PC-3 (cell line): Measurements from ENCODE around the gene SLC2A9. TPM values are rescaled to one million over a fixed set of nuclear protein-coding genes. Genes with fewer than 3 reads are reported as not detected.

Experiments used
- ATAC-seq: fragments of 200-7000 bp; cut with Tn5 transposase; 2 replicates; pipeline ENCODE4 v1.9.1; 2020; ENCODE audit warnings: mild to moderate bottlenecking, moderate library complexity
- BruUV-seq: library from RNA; stranded (reverse); fragments of 400-500 nt; replicated peaks from 2 replicates; lab custom pipeline; 2021; lab: Mats Ljungman, UMichigan
- CTCF ChIA-PET: fragments of 300-600 bp; sonication (Branson Sonifier 250); formaldehyde crosslinking; loops from one replicate; lab custom pipeline; 2022; ENCODE audit warnings: antibody characterized with exemption; lab: Charles Lee
- POLR2A ChIA-PET: fragments of 300-600 bp; sonication (Branson Sonifier 250); formaldehyde crosslinking; loops from one replicate; lab custom pipeline; 2022; ENCODE audit warnings: antibody characterized with exemption; ENCODE audit not compliant: unreplicated experiment; lab: Charles Lee
- DNase-seq: peaks from one replicate; pipeline ENCODE4 v3.0.0-alpha.2; 2015
- H2AFZ ChIP-seq: fragments of 300-600 bp; sonication (generic); 2 replicates; pipeline ENCODE4 v1.6.0; 2016; ENCODE audit warnings: antibody characterized with exemption, low read length
- H3F3A ChIP-seq: fragments of 300-600 bp; sonication (generic); one replicate; pipeline ENCODE4 v1.6.0; 2017; ENCODE audit warnings: antibody characterized with exemption, low read length, control low read depth, mild to moderate bottlenecking; ENCODE audit not compliant: unreplicated experiment
- H3K27ac ChIP-seq: fragments of 300-600 bp; sonication (generic); 2 replicates; pipeline ENCODE4 v1.5.1; 2016; ENCODE audit warnings: mild to moderate bottlenecking, low read length
- H3K27me3 ChIP-seq: fragments of 300-600 bp; sonication (generic); 2 replicates; pipeline ENCODE4 v1.6.1; 2016; ENCODE audit warnings: low read length, mixed read lengths
- H3K36me3 ChIP-seq: fragments of 300-600 bp; sonication (generic); 2 replicates; pipeline ENCODE4 v1.6.1; 2016; ENCODE audit warnings: low read depth, mixed run types, low read length, mixed read lengths
- H3K4me1 ChIP-seq: fragments of 300-600 bp; sonication (generic); 2 replicates; pipeline ENCODE4 v1.5.1; 2016; ENCODE audit warnings: low read length; ENCODE audit not compliant: insufficient read depth
- H3K4me2 ChIP-seq: fragments of 300-600 bp; sonication (generic); 2 replicates; pipeline ENCODE4 v1.6.0; 2016; ENCODE audit warnings: low read length
- H3K4me3 ChIP-seq: fragments of 300-600 bp; sonication (generic); 2 replicates; pipeline ENCODE4 v1.5.1; 2016; ENCODE audit warnings: mild to moderate bottlenecking, low read length, mixed read lengths
- H3K79me2 ChIP-seq: fragments of 300-600 bp; sonication (generic); 2 replicates; pipeline ENCODE4 v1.6.1; 2017; ENCODE audit warnings: low read length, mixed read lengths
- H3K9ac ChIP-seq: fragments of 300-600 bp; sonication (generic); 2 replicates; pipeline ENCODE4 v1.6.0; 2016; ENCODE audit warnings: mild to moderate bottlenecking, low read length
- H3K9me2 ChIP-seq: fragments of 300-600 bp; sonication (generic); replicated peaks from 2 replicates; pipeline ENCODE4 v1.6.1; 2016; ENCODE audit warnings: mixed run types, low read length, mixed read lengths
- H3K9me3 ChIP-seq: fragments of 300-600 bp; sonication (generic); 2 replicates; pipeline ENCODE4 v1.6.1; 2016; ENCODE audit warnings: low read length, mixed read lengths
- H4K20me1 ChIP-seq: fragments of 300-600 bp; sonication (generic); 2 replicates; pipeline ENCODE4 v1.6.1; 2016; ENCODE audit warnings: low read length, mixed read lengths
- EZH2 ChIP-seq: fragments of 300-600 bp; sonication (generic); IDR thresholded peaks from one replicate; pipeline ENCODE4 v1.6.1; 2017; ENCODE audit warnings: antibody characterized with exemption, mild to moderate bottlenecking, low read length; ENCODE audit not compliant: unreplicated experiment
- EZH2phosphoT487 ChIP-seq: fragments of 300-600 bp; sonication (generic); IDR thresholded peaks from 2 replicates; pipeline ENCODE4 v1.6.1; 2018; ENCODE audit warnings: mild to moderate bottlenecking, antibody characterized with exemption, low read length, borderline replicate concordance
- intact Hi-C: fragments of 100-400 bp; cut with micrococcal nuclease; formaldehyde crosslinking; loops from 2 replicates; pipeline ENCODE4 v1.9.0; 2023
- total RNA-seq: library from RNA; depleted of rRNA; stranded (reverse); fragments of >200 nt; gene quantifications from 2 replicates; pipeline ENCODE4 v1.2.3, GENCODE V29; 2014
- TF ChIP-seq, protein P1 (sequence below): fragments of 300-600 bp; sonication (generic); conservative IDR thresholded peaks from 2 replicates; pipeline ENCODE4 v1.5.1; 2017; ENCODE audit warnings: antibody characterized with exemption, low read depth, mild to moderate bottlenecking, low read length

The SLC2A9 gene
- total RNA-seq, 1 experiment from 2014 or later = 0.11 TPM

DNA sequence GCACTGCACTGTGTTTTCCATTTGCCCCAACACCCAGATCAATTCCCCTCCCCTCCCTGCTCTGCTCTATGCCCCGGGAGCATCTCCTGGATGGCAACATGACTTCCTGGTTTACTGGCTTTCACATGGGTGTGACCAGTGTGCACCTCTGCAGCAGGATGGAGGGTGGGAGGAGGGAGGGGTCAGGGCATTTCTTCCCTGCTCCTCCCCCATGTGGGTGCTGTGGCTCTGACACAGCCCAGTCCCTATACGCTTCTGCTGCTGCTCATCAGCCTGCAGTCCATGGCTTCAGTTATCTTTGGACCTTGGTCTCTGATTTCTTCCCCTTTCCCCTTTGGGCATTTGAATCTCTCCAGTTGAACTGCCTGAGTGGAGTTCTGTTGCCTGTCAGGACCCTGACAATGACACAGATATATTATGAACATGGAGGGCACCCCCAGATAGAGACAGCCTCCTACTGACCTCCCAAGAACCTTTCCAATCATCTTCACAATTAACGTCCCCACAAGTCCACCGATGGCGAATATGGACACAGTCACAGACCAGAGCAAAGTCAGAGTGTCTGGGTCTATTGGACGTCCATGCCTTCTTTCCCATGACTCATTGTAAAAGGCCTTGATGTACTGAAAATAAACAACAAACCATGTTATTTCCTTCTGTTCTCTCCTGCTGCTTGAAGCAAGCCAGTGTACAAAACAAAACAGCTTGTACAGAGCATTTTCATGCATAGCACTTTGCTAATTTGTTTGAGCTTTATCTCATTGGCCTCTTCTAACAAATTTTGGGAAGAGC lies 24.8 kb downstream of the SLC2A9 start:
- ChIA-PET POLR2A (no interaction called here), CTCF (no interaction called here)
- Histone ChIP-seq H3K9ac (no peak overlapping the region), H3F3A (no peaks in the 10 kb centered on the region), H3K9me3 (no peaks in the 10 kb centered on the region), H3K4me1 (0 out of 2 replicates have a peak, but pooled peaks cover 4% of the 10 kb centered on the region), H4K20me1 (no peaks in the 10 kb centered on the region), H3K36me3 (no peaks in the 10 kb centered on the region), H3K27ac (no peak overlapping the region), H3K4me3 (no peak overlapping the region), H3K79me2 (no peaks in the 10 kb centered on the region), H3K9me2 (no peaks in the 10 kb centered on the region), H3K27me3 (no peaks in the 10 kb centered on the region), H3K4me2 (no peak overlapping the region), H2AFZ (no peak overlapping the region)
- intact Hi-C loops = no loop called here
- BruUV-seq = no TSS peak
- TF ChIP-seq, protein P1, sequence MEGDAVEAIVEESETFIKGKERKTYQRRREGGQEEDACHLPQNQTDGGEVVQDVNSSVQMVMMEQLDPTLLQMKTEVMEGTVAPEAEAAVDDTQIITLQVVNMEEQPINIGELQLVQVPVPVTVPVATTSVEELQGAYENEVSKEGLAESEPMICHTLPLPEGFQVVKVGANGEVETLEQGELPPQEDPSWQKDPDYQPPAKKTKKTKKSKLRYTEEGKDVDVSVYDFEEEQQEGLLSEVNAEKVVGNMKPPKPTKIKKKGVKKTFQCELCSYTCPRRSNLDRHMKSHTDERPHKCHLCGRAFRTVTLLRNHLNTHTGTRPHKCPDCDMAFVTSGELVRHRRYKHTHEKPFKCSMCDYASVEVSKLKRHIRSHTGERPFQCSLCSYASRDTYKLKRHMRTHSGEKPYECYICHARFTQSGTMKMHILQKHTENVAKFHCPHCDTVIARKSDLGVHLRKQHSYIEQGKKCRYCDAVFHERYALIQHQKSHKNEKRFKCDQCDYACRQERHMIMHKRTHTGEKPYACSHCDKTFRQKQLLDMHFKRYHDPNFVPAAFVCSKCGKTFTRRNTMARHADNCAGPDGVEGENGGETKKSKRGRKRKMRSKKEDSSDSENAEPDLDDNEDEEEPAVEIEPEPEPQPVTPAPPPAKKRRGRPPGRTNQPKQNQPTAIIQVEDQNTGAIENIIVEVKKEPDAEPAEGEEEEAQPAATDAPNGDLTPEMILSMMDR = no peak
- TF ChIP-seq EZH2phosphoT487 (no peak), EZH2 (no peak)
- DNase-seq (no peak), ATAC-seq (no peak)

DNA sequence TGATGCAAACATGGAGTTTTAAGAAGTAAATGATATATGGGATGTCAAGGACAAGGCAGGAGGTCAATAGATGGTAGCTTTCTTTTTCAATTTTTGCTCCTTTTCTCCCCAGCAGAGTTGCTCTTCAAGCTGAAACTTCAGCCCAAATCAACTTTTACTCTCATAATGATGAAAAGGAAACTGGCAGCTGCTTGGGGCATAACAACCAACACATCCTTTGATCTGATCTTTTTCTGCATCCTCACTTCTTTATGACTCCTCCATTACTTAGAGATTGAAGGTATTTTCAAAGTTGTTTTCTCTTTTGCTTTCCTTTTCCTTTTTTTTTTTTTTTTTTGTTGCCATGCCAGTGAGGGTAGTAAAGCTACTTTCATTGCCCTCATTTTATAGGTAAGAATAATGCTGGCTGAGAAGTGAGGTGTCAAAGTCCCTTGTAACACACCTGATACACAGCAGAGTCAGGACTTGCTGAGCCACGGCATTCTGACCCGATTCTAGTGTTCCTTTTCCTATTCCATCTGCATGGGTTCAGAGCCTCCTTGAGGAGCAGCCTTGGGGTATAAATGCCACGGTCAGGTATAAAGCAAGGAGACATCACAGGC lies 26.9 kb downstream of the SLC2A9 start:
- no peak overlapping the region for H3K4me2 ChIP-seq
- no peaks in the 10 kb centered on the region for H3K36me3 ChIP-seq
- CTCF ChIA-PET = no interaction called here
- H3K27me3 ChIP-seq = no peaks in the 10 kb centered on the region
- H3K27ac ChIP-seq = no peak overlapping the region
- TF ChIP-seq, protein P1 = no peak
- no peak overlapping the region for H3K4me3 ChIP-seq
- no peaks in the 10 kb centered on the region for H4K20me1 ChIP-seq
- H3K9me2 ChIP-seq = no peaks in the 10 kb centered on the region
- H3K79me2 ChIP-seq = no peaks in the 10 kb centered on the region
- no peak for ATAC-seq
- no peaks in the 10 kb centered on the region for H3K9me3 ChIP-seq
- H2AFZ ChIP-seq = no peak overlapping the region
- intact Hi-C loops = no loop called here
- H3K4me1 ChIP-seq = no peaks in the 10 kb centered on the region
- POLR2A ChIA-PET = no interaction called here
- no peak for DNase-seq
- no TSS peak for BruUV-seq
- no peak overlapping the region for H3K9ac ChIP-seq
- H3F3A ChIP-seq = no peaks in the 10 kb centered on the region

DNA sequence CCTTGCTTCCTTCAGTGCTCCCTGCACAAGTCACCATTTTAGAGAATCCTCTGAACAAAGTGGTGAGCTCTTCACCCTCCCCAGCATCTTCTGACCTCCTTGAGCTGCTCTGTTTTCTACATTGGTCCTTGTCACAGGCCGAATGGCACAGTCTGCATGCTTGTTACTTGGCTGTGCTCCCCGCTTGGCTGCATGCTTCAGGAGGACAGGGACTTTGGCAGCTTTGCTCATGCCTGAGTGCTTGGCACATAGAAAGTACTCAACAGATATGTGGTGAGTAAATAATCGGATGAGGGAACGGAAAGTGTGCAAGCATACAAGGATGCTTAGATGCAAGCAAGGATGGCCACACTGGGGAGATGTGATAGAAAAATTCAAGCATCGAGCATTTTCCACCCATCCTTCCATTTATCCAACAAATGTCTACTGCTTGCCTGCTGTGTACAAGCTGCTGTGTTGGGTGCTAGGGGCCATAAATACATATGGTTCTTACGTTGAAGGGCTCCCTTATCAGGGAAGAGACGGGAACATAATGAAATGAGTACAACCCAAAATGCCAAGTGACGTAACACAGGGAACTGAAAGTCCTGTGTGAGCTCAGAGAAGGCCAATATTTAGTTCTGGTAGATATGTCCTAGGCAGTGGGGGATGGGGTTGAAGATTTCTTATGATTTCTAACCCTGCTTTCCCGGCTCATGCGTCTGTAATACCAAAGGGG lies 31.2 kb downstream of the SLC2A9 start:
- BruUV-seq = no TSS peak
- TF ChIP-seq, protein P1 = no peak
- Histone ChIP-seq H3K9me3 (no peaks in the 10 kb centered on the region), H3K4me2 (no peak overlapping the region), H3K4me3 (no peak overlapping the region), H2AFZ (no peak overlapping the region), H3F3A (no peaks in the 10 kb centered on the region), H3K4me1 (no peaks in the 10 kb centered on the region), H3K27me3 (no peaks in the 10 kb centered on the region), H3K9ac (no peak overlapping the region), H3K9me2 (no peaks in the 10 kb centered on the region), H3K79me2 (no peaks in the 10 kb centered on the region), H3K27ac (no peak overlapping the region), H4K20me1 (no peaks in the 10 kb centered on the region), H3K36me3 (no peaks in the 10 kb centered on the region)
- ATAC-seq (no peak), DNase-seq (no peak)
- POLR2A ChIA-PET = no interaction called here
- intact Hi-C loops = no loop called here
- CTCF ChIA-PET = no interaction called here
